GM12864 (cell line): ENCODE measurements around the gene DPP8.

Experiments used
- DNase-seq: peaks from one replicate; pipeline ENCODE4 v3.0.0-alpha.2; 2011; ENCODE audit warnings: low read depth
- H3K4me3 ChIP-seq: 2 replicates; pipeline ENCODE4 v1.5.1; 2011; ENCODE audit warnings: mild to moderate bottlenecking, low read depth, low read length, control low read depth
- CTCF ChIP-seq: IDR thresholded peaks from 2 replicates; pipeline ENCODE4 v1.5.1; 2011; ENCODE audit warnings: low read depth, mild to moderate bottlenecking, moderate library complexity, low read length, control low read depth, inconsistent platforms; ENCODE audit errors: missing control alignments

DPP8 gene

DNA sequence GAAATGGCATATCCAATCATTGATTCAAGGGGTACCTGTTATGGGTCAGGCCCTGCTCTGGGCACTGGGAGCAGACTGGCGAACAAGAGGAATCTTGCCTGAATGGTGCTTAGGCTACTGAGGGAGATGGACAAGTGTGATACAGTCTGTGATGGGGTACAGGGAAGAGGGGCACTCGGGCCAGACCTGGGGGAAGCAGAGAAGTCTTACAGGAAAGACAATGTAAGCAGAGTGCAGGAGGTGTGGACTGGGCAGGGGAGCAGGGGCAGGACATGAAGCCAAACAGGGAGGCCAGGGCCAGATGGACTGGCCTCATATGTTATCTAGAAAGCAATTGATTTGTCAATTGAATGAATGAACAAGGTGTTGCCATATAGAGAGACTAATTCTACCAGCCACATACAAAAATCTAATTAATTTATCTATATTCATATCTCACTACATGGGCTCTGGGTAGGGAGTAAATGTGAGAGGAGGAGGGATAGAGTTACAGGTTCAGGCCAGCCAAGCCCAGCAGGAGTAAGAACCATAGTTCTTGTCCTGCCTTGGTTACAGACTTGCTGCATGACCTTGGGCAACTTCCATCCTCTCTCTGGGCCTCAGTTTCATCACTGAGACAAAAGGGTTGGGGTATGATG is 91.2 kb downstream of the DPP8 start:
- no peak for TF ChIP-seq CTCF
- no peak for DNase-seq
- H3K4me3 ChIP-seq = no peak overlapping the region

DNA sequence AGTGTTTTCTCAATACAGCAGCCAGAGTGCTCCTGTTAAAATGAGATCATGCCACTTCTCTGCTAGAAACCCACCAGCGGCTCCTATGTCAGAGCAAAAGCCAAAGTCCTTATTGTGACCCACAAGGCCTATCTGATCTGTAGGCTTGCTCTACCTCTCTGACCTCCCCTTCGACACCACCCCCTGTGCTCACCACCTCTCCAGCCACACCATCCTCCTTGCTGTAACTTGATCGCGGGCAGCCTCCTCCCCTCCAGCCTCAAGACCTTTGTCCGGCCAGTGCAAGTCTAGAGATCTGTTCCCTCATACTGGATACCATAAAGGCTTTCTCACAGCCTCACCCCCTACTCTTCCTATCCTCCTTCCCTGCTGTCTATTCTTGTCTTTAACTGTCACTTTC is 92.8 kb downstream of the DPP8 start:
- DNase-seq = no peak
- H3K4me3 ChIP-seq = no peak overlapping the region
- no peak for TF ChIP-seq CTCF

GRCh38 chr15:65423976-65424679 is 93.4 kb downstream of the DPP8 start:
- no peak overlapping the region for H3K4me3 ChIP-seq
- no peak for DNase-seq
- no peak for TF ChIP-seq CTCF

GRCh38 chr15:65423150-65423975 is 94.1 kb downstream of the DPP8 start:
- no peak overlapping the region for H3K4me3 ChIP-seq
- no peak for TF ChIP-seq CTCF
- no peak for DNase-seq

DNA sequence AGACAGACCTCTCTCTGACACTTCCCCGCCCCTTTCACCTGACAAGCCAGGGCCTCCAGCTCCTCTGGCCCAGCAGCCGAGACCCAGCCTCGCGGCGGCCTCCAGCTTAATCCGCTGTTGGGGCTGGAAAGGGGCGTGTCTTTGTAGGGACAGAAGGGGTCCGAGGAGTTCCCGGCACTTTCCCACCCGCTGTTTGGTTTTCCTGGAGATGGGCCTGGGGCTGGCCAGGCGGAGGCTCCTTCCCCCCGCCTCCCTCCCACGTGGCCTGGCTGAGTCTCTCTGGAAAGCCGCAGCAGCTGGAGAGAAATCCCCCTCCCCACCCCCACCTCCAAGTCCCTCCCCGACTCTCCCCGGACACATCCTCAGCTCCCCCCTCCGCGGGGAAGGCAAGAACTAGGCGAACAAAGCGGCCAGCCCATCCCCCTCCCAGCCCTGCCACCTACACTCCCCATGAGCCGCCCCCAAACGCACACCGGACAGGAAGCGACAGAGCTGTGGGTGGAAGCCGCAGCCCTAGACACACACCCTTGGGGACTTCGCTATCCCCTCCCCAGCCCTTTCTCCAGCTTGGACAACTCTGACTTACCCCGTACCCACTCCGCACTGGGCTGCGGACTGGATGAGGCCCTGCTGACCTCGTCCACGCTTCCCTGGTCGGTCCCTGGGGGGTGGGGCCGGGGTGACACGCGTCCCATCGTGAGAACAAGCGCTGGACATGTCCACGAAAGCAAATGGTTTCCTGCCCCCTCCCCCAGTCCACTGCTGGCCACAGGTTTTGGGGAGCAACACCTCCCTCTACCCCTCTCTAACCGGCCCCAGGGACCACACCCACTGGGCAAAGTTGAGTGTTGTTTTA is 95.9 kb downstream of the DPP8 start:
- peak overlapping the region; percentile 29 for H3K4me3 ChIP-seq
- DNase-seq = peak; percentile 15
- TF ChIP-seq CTCF = no peak

DNA sequence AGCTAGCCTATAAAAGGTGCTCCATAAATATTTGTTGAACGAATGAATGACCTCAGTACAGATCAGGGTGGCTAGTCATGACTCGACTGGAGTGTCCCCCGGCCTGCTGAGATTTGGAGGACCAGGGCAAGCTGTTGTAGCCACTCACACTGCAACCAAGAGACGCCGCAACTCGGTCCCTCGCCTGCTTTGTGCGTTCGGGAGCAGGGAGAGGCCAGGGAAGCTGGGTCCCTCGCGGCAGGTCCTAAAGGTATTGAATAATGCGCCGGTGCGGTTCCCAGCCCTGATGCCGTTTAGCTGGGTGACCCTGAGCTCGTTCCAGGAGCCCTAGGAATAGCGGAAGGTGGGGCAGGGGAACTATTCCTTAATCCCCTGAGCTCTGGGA is 96.5 kb downstream of the DPP8 start:
- DNase-seq = no peak
- H3K4me3 ChIP-seq = no peak overlapping the region
- no peak for TF ChIP-seq CTCF
